Measurements from ENCODE around the gene KCNK4.

DNA sequence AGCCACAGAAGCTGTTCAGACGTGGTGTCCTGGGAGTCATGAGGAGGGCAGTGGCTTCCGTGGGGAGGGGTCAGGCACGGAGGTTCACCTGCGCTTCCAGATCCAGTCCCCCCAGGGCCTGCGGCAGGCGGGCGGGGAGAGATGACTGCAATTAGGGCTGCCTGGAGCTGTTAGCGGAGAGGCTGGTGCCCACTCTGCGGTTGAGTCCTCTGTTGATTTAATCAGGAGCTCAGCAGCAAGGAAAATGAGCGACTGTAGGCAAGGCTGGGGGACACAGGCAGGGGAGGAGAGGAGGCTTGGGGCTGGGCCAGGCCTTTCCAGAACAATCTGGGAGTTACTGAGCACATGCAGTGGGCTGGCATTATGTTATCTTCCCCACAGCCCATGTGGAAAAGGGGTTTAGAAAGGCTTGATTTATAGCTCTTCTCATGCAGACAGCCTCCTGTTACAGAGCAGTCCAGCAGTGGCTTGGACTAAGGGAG, 26.7 kb upstream of the KCNK4 start:
- TF ChIP-seq, protein P1, sequence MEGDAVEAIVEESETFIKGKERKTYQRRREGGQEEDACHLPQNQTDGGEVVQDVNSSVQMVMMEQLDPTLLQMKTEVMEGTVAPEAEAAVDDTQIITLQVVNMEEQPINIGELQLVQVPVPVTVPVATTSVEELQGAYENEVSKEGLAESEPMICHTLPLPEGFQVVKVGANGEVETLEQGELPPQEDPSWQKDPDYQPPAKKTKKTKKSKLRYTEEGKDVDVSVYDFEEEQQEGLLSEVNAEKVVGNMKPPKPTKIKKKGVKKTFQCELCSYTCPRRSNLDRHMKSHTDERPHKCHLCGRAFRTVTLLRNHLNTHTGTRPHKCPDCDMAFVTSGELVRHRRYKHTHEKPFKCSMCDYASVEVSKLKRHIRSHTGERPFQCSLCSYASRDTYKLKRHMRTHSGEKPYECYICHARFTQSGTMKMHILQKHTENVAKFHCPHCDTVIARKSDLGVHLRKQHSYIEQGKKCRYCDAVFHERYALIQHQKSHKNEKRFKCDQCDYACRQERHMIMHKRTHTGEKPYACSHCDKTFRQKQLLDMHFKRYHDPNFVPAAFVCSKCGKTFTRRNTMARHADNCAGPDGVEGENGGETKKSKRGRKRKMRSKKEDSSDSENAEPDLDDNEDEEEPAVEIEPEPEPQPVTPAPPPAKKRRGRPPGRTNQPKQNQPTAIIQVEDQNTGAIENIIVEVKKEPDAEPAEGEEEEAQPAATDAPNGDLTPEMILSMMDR (IDR thresholded peaks at IDR 0.05) = no peak
- no peak for TF ChIP-seq POLR2A (IDR thresholded peaks at IDR 0.05)
